Middle frontal gyrus (tissue), 1 donor: ENCODE results near the gene IFT52.
"Not testable (repeated sequence)": the region's sequence is repeated elsewhere in the genome, so short reads cannot be mapped to it uniquely, and the experiment has no call there.

Source experiments
- DNase-seq: peaks from one replicate; pipeline ENCODE4 v3.0.0-alpha.2; 2015; ENCODE audit warnings: low spot score; ENCODE audit errors: extremely low spot score

Gene IFT52

GRCh38 chr20:43565758-43566104 lies 25.0 kb upstream of the IFT52 start:
- DNase-seq = no peak

GRCh38 chr20:43567477-43567876 lies 23.3 kb upstream of the IFT52 start:
- no peak for DNase-seq

- no peak for DNase-seq
Measured at GRCh38 chr20:43568706-43569105, 22.0 kb upstream of the IFT52 start.

GRCh38 chr20:43569282-43569681 lies 21.5 kb upstream of the IFT52 start:
- no peak for DNase-seq

GRCh38 chr20:43570496-43570895 lies 20.2 kb upstream of the IFT52 start:
- no peak for DNase-seq

- no peak for DNase-seq
Measured at GRCh38 chr20:43571310-43571709, 19.4 kb upstream of the IFT52 start.

GRCh38 chr20:43571771-43572170 lies 19.0 kb upstream of the IFT52 start:
- DNase-seq = no peak

- no peak for DNase-seq
Measured at GRCh38 chr20:43572891-43573290, 17.8 kb upstream of the IFT52 start.

- DNase-seq = no peak
Measured at GRCh38 chr20:43576108-43576507, 14.6 kb upstream of the IFT52 start.

GRCh38 chr20:43579861-43580793 lies 10.6 kb upstream of the IFT52 start:
- DNase-seq = no peak

GRCh38 chr20:43583133-43583864 lies 7.4 kb upstream of the IFT52 start:
- DNase-seq = no peak

- DNase-seq = peak; percentile 12
Measured at GRCh38 chr20:43583982-43584432, 6.7 kb upstream of the IFT52 start.

- no peak for DNase-seq
Measured at GRCh38 chr20:43584448-43585136, 6.1 kb upstream of the IFT52 start.

- DNase-seq = no peak
Measured at GRCh38 chr20:43586641-43587040, 4.1 kb upstream of the IFT52 start.

- DNase-seq = not testable (repeated sequence)
Measured at GRCh38 chr20:43588526-43588925, 2.2 kb upstream of the IFT52 start.

GRCh38 chr20:43590036-43590391 lies 723 bp upstream of the IFT52 start:
- no peak for DNase-seq

- not testable (repeated sequence) for DNase-seq
Measured at GRCh38 chr20:43601960-43602359, 11.2 kb downstream of the IFT52 start.

- no peak for DNase-seq
Measured at GRCh38 chr20:43603124-43603523, 12.4 kb downstream of the IFT52 start.

GRCh38 chr20:43605715-43606114 lies 15.0 kb downstream of the IFT52 start:
- no peak for DNase-seq

GRCh38 chr20:43607278-43607677 lies 16.5 kb downstream of the IFT52 start:
- DNase-seq = not testable (repeated sequence)

- no peak for DNase-seq
Measured at GRCh38 chr20:43631598-43631997, 40.9 kb downstream of the IFT52 start.

- no peak for DNase-seq
Measured at GRCh38 chr20:43636429-43636828, 45.7 kb downstream of the IFT52 start.
